ENCODE measurements around the gene RALGAPB. TPM values are rescaled to one million over a fixed set of nuclear protein-coding genes. Genes with fewer than 3 reads are reported as not detected.

Gene RALGAPB
- total and polyA plus RNA-seq, 2 of the 13 experiments (the other 11 are each of a cell fraction or from before 2014, with no cell fraction given), result 17.6 to 30.6 TPM

GRCh38 chr20:38604873-38605303 lies 132.2 kb downstream of the RALGAPB start (continued):
- TF ChIP-seq ZNF414 (CRISPR knock-in tag; IDR thresholded peaks at IDR 0.05) (peak; percentile 78; the same call in 1 of the 2 replicates), PATZ1 (CRISPR knock-in tag; IDR thresholded peaks at IDR 0.05) (peak; percentile 85), EHMT2 (IDR thresholded peaks at IDR 0.05; ENCODE audit: borderline replicate concordance, low read depth, low read length) (no peak; the same call in 1 of the 2 replicates), ATAD3A (CRISPR knock-in tag; IDR thresholded peaks at IDR 0.05) (no peak), FOXA1 (IDR thresholded peaks at IDR 0.05) (no peak), FOXA1 (CRISPR knock-in tag; IDR thresholded peaks at IDR 0.05) (peak; percentile 97), MTA1 (CRISPR knock-in tag; IDR thresholded peaks at IDR 0.05; ENCODE audit: borderline replicate concordance) (no peak), PPARG (CRISPR knock-in tag; conservative IDR thresholded peaks at IDR 0.05) (peak; percentile 89), ZNF710 (CRISPR knock-in tag; IDR thresholded peaks at IDR 0.05; ENCODE audit: borderline replicate concordance) (peak; percentile 97), ZSCAN31 (CRISPR knock-in tag; IDR thresholded peaks at IDR 0.05; ENCODE audit: low read depth) (peak; percentile 17; the same call in 1 of the 2 replicates), ZKSCAN8 (CRISPR knock-in tag; IDR thresholded peaks at IDR 0.05; ENCODE audit: borderline replicate concordance) (peak; percentile 90; the same call in 1 of the 2 replicates), U2AF1 (optimal IDR thresholded peaks at IDR 0.05; ENCODE audit: low read depth, low read length) (no peak), RELA (CRISPR knock-in tag; IDR thresholded peaks at IDR 0.05) (no peak; the same call in 1 of the 2 replicates), ZNF547 (CRISPR knock-in tag; IDR thresholded peaks at IDR 0.05) (no peak), NR2C2 (CRISPR knock-in tag; IDR thresholded peaks at IDR 0.05; ENCODE audit: borderline replicate concordance) (peak; percentile 81), KDM4B (CRISPR knock-in tag; IDR thresholded peaks at IDR 0.05) (0 out of 2 replicates have a peak, but pooled peaks have one; percentile 46), CHD2 (IDR thresholded peaks at IDR 0.05; ENCODE audit: low read depth, low read length) (no peak), ZFP1 (CRISPR knock-in tag; IDR thresholded peaks at IDR 0.05) (peak; percentile 80; the same call in 1 of the 2 replicates), ZNF75D (CRISPR knock-in tag; IDR thresholded peaks at IDR 0.05; ENCODE audit: borderline replicate concordance) (no peak), CREB3 (CRISPR knock-in tag; IDR thresholded peaks at IDR 0.05) (peak; percentile 72; the same call in 1 of the 2 replicates), ZUFSP (CRISPR knock-in tag; IDR thresholded peaks at IDR 0.05; ENCODE audit: borderline replicate concordance) (no peak), ETS1 (CRISPR knock-in tag; IDR thresholded peaks at IDR 0.05) (no peak), RAD21 (CRISPR knock-in tag; IDR thresholded peaks at IDR 0.05) (no peak)
